Glutamatergic neuron (in vitro differentiated cells): ENCODE data around the gene CCDC85C. TPM values are rescaled to one million over a fixed set of nuclear protein-coding genes. Genes with fewer than 3 reads are reported as not detected.

ENCODE experiments used
- DNase-seq: peaks from one replicate; pipeline ENCODE4 v3.0.0; 2022
- H3K27ac Mint-ChIP-seq: one replicate; pipeline ENCODE4 v1.8.0; 2020; ENCODE audit warnings: mild to moderate bottlenecking, mixed read lengths, inconsistent platforms; ENCODE audit not compliant: unreplicated experiment
- H3K27me3 Mint-ChIP-seq: one replicate; pipeline ENCODE4 v1.8.0; 2020; ENCODE audit warnings: mild to moderate bottlenecking, moderate library complexity, mixed read lengths, inconsistent platforms; ENCODE audit not compliant: unreplicated experiment
- H3K36me3 Mint-ChIP-seq: one replicate; pipeline ENCODE4 v1.8.0; 2020; ENCODE audit warnings: mild to moderate bottlenecking, mixed read lengths, inconsistent platforms; ENCODE audit not compliant: unreplicated experiment
- H3K4me1 Mint-ChIP-seq: one replicate; pipeline ENCODE4 v1.8.0; 2020; ENCODE audit warnings: mild to moderate bottlenecking, low read depth, mixed read lengths, inconsistent platforms; ENCODE audit not compliant: unreplicated experiment
- H3K4me3 Mint-ChIP-seq: one replicate; pipeline ENCODE4 v1.8.0; 2020; ENCODE audit warnings: mild to moderate bottlenecking, mixed read lengths, inconsistent platforms; ENCODE audit not compliant: unreplicated experiment
- H3K9me3 Mint-ChIP-seq: one replicate; pipeline ENCODE4 v1.8.0; 2020; ENCODE audit warnings: mild to moderate bottlenecking, moderate library complexity, mixed read lengths, inconsistent platforms; ENCODE audit not compliant: unreplicated experiment
- CTCF ChIP-seq: fragments of 200-600 bp; sonication (generic); IDR thresholded peaks from one replicate; pipeline ENCODE4 v1.5.0; 2021; ENCODE audit not compliant: partially characterized antibody, unreplicated experiment
- total RNA-seq: library from RNA; stranded (reverse); fragmentation: NEBNext Ultra II Directional; extraction: Animal tissue kit (Norgen Biotek cat#: 25700); gene quantifications from one replicate; pipeline ENCODE4 v1.2.1, GENCODE V29; 2021; ENCODE audit not compliant: unreplicated experiment

The CCDC85C gene
- total RNA-seq, 1 donor from 2014 or later = 32.3 TPM

GRCh38 chr14:99509871-99510555 is 94.0 kb downstream of the CCDC85C start:
- H3K4me1 Mint-ChIP-seq = peaks cover 22% of the 10 kb centered on the region
- H3K36me3 Mint-ChIP-seq = no peaks in the 10 kb centered on the region
- no peak for TF ChIP-seq CTCF
- H3K4me3 Mint-ChIP-seq = no peak overlapping the region
- no peak for DNase-seq
- peak overlapping the region; percentile 84 for H3K27ac Mint-ChIP-seq
- H3K27me3 Mint-ChIP-seq = peaks cover 9% of the 10 kb centered on the region
- H3K9me3 Mint-ChIP-seq = peaks cover 20% of the 10 kb centered on the region

- Mint-ChIP-seq H3K27ac (peak overlapping the region; percentile 84), H3K27me3 (peaks cover 9% of the 10 kb centered on the region), H3K4me3 (no peak overlapping the region), H3K36me3 (no peaks in the 10 kb centered on the region), H3K4me1 (peaks cover 22% of the 10 kb centered on the region), H3K9me3 (peaks cover 24% of the 10 kb centered on the region)
- TF ChIP-seq CTCF = no peak
- DNase-seq = no peak
These were observed 94.9 kb downstream of the CCDC85C start for GRCh38 chr14:99508896-99509629.

- no peak for TF ChIP-seq CTCF
- H3K27ac Mint-ChIP-seq = no peak overlapping the region
- H3K4me3 Mint-ChIP-seq = no peak overlapping the region
- H3K9me3 Mint-ChIP-seq = peaks cover 21% of the 10 kb centered on the region
- H3K27me3 Mint-ChIP-seq = peaks cover 9% of the 10 kb centered on the region
- peaks cover 22% of the 10 kb centered on the region for H3K4me1 Mint-ChIP-seq
- no peaks in the 10 kb centered on the region for H3K36me3 Mint-ChIP-seq
- no peak for DNase-seq
These were observed 96.0 kb downstream of the CCDC85C start for GRCh38 chr14:99507860-99508640.

- peaks cover 11% of the 10 kb centered on the region for H3K27me3 Mint-ChIP-seq
- DNase-seq = no peak
- no peak overlapping the region for H3K27ac Mint-ChIP-seq
- H3K9me3 Mint-ChIP-seq = peaks cover 17% of the 10 kb centered on the region
- no peak for TF ChIP-seq CTCF
- no peaks in the 10 kb centered on the region for H3K36me3 Mint-ChIP-seq
- H3K4me1 Mint-ChIP-seq = peaks cover 15% of the 10 kb centered on the region
- no peak overlapping the region for H3K4me3 Mint-ChIP-seq
These were observed 97.7 kb downstream of the CCDC85C start for GRCh38 chr14:99506276-99506675.
